Glomerular visceral epithelial cell (primary cell): Measurements from ENCODE around the gene CPO.

Experiments
- DNase-seq: peaks from one replicate; pipeline ENCODE4 v3.0.0-alpha.2; 2016; ENCODE audit errors: extremely low spot score

The CPO gene

DNA sequence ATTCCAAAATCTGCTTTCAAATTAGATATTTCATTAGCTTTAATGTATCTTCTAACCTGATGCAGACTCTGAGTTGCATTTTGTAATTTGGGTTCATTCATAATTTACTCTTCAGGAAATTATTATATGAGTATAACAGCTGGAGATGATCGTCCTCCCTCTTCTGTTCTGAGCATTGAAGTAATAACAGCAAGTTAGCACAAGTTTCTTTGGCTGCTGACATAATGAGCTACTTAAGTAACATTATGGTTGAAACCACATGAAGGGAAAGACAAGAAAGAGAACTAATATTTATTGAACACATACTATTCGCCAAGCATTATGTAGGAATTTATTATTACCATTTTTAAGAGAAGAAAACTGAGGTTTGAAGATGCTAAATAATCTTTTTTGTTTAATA lies 75.1 kb downstream of the CPO start:
- DNase-seq: no peak

DNA sequence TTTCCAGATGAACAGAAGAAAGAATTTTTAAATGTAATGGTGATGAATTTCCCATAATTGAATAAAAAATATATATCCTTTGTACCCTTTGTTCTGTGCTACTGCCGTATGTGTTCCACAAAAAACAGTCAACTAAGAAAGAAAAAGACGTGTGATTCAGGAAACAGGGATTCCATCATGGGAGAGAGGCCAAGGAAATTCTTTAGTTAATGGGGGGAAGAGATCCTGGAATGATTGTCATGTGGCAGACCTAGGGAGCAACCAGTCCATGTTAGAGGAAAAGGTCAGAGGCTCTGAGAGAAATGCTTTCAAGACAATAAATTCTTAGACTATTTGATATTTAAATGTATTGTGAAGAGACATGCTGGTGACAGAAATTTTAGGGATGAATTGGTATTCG lies 76.6 kb downstream of the CPO start:
- no peak for DNase-seq
